Type B pancreatic cell (in vitro differentiated cells): ENCODE data around the gene STK10. TPM values are rescaled to one million over a fixed set of nuclear protein-coding genes. Genes with fewer than 3 reads are reported as not detected.
A peak's percentile ranks its signal among the peaks of the same experiment; 100 is the strongest.

Experiments used
- DNase-seq: peaks from one replicate; pipeline ENCODE4 v3.0.0; 2021; ENCODE audit warnings: mixed read lengths; ENCODE audit not compliant: unreplicated experiment; ENCODE audit errors: extremely low spot score
- H3K27ac Mint-ChIP-seq: 2 replicates; pipeline ENCODE4 v1.8.0; 2021; ENCODE audit warnings: mild to moderate bottlenecking, mixed read lengths
- H3K27me3 Mint-ChIP-seq: 2 replicates; pipeline ENCODE4 v1.8.0; 2021; ENCODE audit warnings: mixed read lengths
- H3K36me3 Mint-ChIP-seq: 2 replicates; pipeline ENCODE4 v1.8.0; 2021; ENCODE audit warnings: mixed read lengths
- H3K4me1 Mint-ChIP-seq: one replicate; pipeline ENCODE4 v1.8.0; 2021; ENCODE audit warnings: mixed read lengths; ENCODE audit not compliant: unreplicated experiment
- H3K4me3 Mint-ChIP-seq: 2 replicates; pipeline ENCODE4 v1.8.0; 2021; ENCODE audit warnings: mild to moderate bottlenecking, mixed read lengths
- H3K9me3 Mint-ChIP-seq: 2 replicates; pipeline ENCODE4 v1.8.0; 2021; ENCODE audit warnings: mixed read lengths
- CTCF ChIP-seq: fragments of 200-600 bp; sonication (generic); conservative IDR thresholded peaks from 2 replicates; pipeline ENCODE4 v1.5.0; 2021; ENCODE audit warnings: antibody characterized with exemption, mild to moderate bottlenecking
- total RNA-seq: library from RNA; stranded (reverse); gene quantifications from 2 replicates; pipeline ENCODE4 v1.2.1, GENCODE V29; 2021; ENCODE audit warnings: low replicate concordance

Gene STK10
- total RNA-seq, 1 donor from 2014 or later: 15.2 TPM

GRCh38 chr5:172044631-172045314 lies 143.3 kb downstream of the STK10 start:
- H3K27ac Mint-ChIP-seq: peak overlapping the region; percentile 29
- TF ChIP-seq CTCF: no peak
- no peak overlapping the region for H3K4me3 Mint-ChIP-seq
- H3K36me3 Mint-ChIP-seq: peaks cover 4% of the 10 kb centered on the region
- DNase-seq: no peak
- H3K9me3 Mint-ChIP-seq: no peaks in the 10 kb centered on the region
- no peaks in the 10 kb centered on the region for H3K27me3 Mint-ChIP-seq
- peaks cover 5% of the 10 kb centered on the region for H3K4me1 Mint-ChIP-seq

GRCh38 chr5:172043865-172044264 lies 144.2 kb downstream of the STK10 start:
- no peaks in the 10 kb centered on the region for H3K36me3 Mint-ChIP-seq

GRCh38 chr5:172042183-172042582 lies 145.8 kb downstream of the STK10 start:
- no peaks in the 10 kb centered on the region for H3K36me3 Mint-ChIP-seq
- H3K4me3 Mint-ChIP-seq: no peak overlapping the region
- no peak overlapping the region for H3K27ac Mint-ChIP-seq
- H3K9me3 Mint-ChIP-seq: peaks cover 10% of the 10 kb centered on the region
- peaks cover 5% of the 10 kb centered on the region for H3K4me1 Mint-ChIP-seq
- no peak for DNase-seq
- no peak for TF ChIP-seq CTCF
- no peaks in the 10 kb centered on the region for H3K27me3 Mint-ChIP-seq

More at GRCh38 chr5:172043865-172044264, 144.2 kb downstream of the STK10 start:
- TF ChIP-seq CTCF: no peak
- Mint-ChIP-seq H3K27me3 (no peaks in the 10 kb centered on the region), H3K4me3 (no peak overlapping the region), H3K4me1 (peaks cover 5% of the 10 kb centered on the region), H3K27ac (no peak overlapping the region), H3K9me3 (no peaks in the 10 kb centered on the region)
- no peak for DNase-seq

- no peaks in the 10 kb centered on the region for H3K36me3 Mint-ChIP-seq
- TF ChIP-seq CTCF: no peak
- H3K27me3 Mint-ChIP-seq: no peaks in the 10 kb centered on the region
- peaks cover 5% of the 10 kb centered on the region for H3K4me1 Mint-ChIP-seq
- H3K9me3 Mint-ChIP-seq: peaks cover 10% of the 10 kb centered on the region
- H3K27ac Mint-ChIP-seq: no peak overlapping the region
- no peak for DNase-seq
- no peak overlapping the region for H3K4me3 Mint-ChIP-seq
These were observed 149.9 kb downstream of the STK10 start for GRCh38 chr5:172038167-172038566.

GRCh38 chr5:172035049-172035448 lies 153.0 kb downstream of the STK10 start:
- peaks cover 3% of the 10 kb centered on the region for H3K4me1 Mint-ChIP-seq
- no peaks in the 10 kb centered on the region for H3K27me3 Mint-ChIP-seq
- no peak for DNase-seq
- peaks cover 14% of the 10 kb centered on the region for H3K9me3 Mint-ChIP-seq
- H3K27ac Mint-ChIP-seq: no peak overlapping the region
- TF ChIP-seq CTCF: no peak
- H3K4me3 Mint-ChIP-seq: no peak overlapping the region
- no peaks in the 10 kb centered on the region for H3K36me3 Mint-ChIP-seq
